Measurements from ENCODE around the gene TBPL2.

GRCh38 chr14:55446127-55446736, 5.8 kb upstream of the TBPL2 start:
- TF ChIP-seq LEF1 (IDR thresholded peaks at IDR 0.05; ENCODE audit: borderline replicate concordance) (no peak), FOXA1 (IDR thresholded peaks at IDR 0.05) (no peak), TARDBP (IDR thresholded peaks at IDR 0.05) (no peak), ELF4 (IDR thresholded peaks at IDR 0.05) (no peak), FOXK2 (IDR thresholded peaks at IDR 0.05) (no peak), ARNT (IDR thresholded peaks at IDR 0.05) (no peak), BHLHE40 (IDR thresholded peaks at IDR 0.05; ENCODE audit: borderline replicate concordance) (no peak)

Measured in HEK293T (cell line).